HUDEP-2 (cell line): Measurements from ENCODE around the gene TMEM39A.

Experiments
- DNase-seq, 76 experiments: peaks; one replicate each; lab custom pipeline; 2025; ENCODE audit not compliant: unreplicated experiment in 76 of 76; lab: John Stamatoyannopoulos, UW

The TMEM39A gene

GRCh38 chr3:119463171-119464169, at the start of gene TMEM39A:
Gene TMEM39A, minus strand, starts transcription at chr3:119463615. Its CDS starts 1,541 bp downstream, at chr3:119462074.
- peak; percentile 27 to 98 (median 94) for DNase-seq

- no peak for DNase-seq
These were observed 47.3 kb upstream of the TMEM39A start for GRCh38 chr3:119510690-119511089.

- DNase-seq, result peak in 44 of 76 experiments; percentile 1 to 69 (median 14)
These were observed 44.9 kb upstream of the TMEM39A start for GRCh38 chr3:119508172-119508845.

GRCh38 chr3:119507404-119507803, 44.0 kb upstream of the TMEM39A start:
- DNase-seq, result no peak

GRCh38 chr3:119506631-119507030, 43.2 kb upstream of the TMEM39A start:
- DNase-seq, result peak in 1 of 76 experiments; percentile 7

GRCh38 chr3:119500901-119501300, 37.5 kb upstream of the TMEM39A start:
- no peak for DNase-seq

- no peak for DNase-seq
These were observed 36.9 kb upstream of the TMEM39A start for GRCh38 chr3:119500265-119500664.

GRCh38 chr3:119498186-119499011, 35.0 kb upstream of the TMEM39A start, which contains the start of gene TIMMDC1:
Gene TIMMDC1, plus strand, starts transcription at chr3:119498547. Its CDS starts 187 bp downstream, at chr3:119498734.
- peak; percentile 54 to 97 (median 93) for DNase-seq

GRCh38 chr3:119497820-119498185, 34.4 kb upstream of the TMEM39A start:
- DNase-seq, result peak in 16 of 76 experiments; percentile 0 to 51 (median 14)

GRCh38 chr3:119494597-119494996, 31.2 kb upstream of the TMEM39A start:
- DNase-seq, result no peak

GRCh38 chr3:119492810-119493209, 29.4 kb upstream of the TMEM39A start:
- DNase-seq, result no peak

- DNase-seq, result no peak
These were observed 28.7 kb upstream of the TMEM39A start for GRCh38 chr3:119492128-119492527.

GRCh38 chr3:119490153-119490552, 26.7 kb upstream of the TMEM39A start:
- no peak for DNase-seq

- no peak for DNase-seq
These were observed 22.1 kb upstream of the TMEM39A start for GRCh38 chr3:119485563-119485962.

GRCh38 chr3:119483101-119483500, 19.7 kb upstream of the TMEM39A start:
- no peak for DNase-seq

- DNase-seq, result no peak
These were observed 17.7 kb upstream of the TMEM39A start for GRCh38 chr3:119481079-119481478.

- no peak for DNase-seq
These were observed 7.5 kb upstream of the TMEM39A start for GRCh38 chr3:119470866-119471265.

GRCh38 chr3:119469418-119470189, 6.2 kb upstream of the TMEM39A start:
- no peak for DNase-seq

- DNase-seq, result peak in 5 of 76 experiments; percentile 15 to 48 (median 20)
These were observed 4.6 kb upstream of the TMEM39A start for GRCh38 chr3:119468041-119468440.

- DNase-seq, result no peak
These were observed 6.2 kb downstream of the TMEM39A start for GRCh38 chr3:119457246-119457645.
